T1000 (cell line): ENCODE measurements around the gene USP49.
A peak's percentile ranks its signal among the peaks of the same experiment; 100 is the strongest.

Source experiments
- DNase-seq: peaks from one replicate; lab custom pipeline; 2025; ENCODE audit warnings: mixed read lengths; lab: John Stamatoyannopoulos, UW

USP49 gene

DNA sequence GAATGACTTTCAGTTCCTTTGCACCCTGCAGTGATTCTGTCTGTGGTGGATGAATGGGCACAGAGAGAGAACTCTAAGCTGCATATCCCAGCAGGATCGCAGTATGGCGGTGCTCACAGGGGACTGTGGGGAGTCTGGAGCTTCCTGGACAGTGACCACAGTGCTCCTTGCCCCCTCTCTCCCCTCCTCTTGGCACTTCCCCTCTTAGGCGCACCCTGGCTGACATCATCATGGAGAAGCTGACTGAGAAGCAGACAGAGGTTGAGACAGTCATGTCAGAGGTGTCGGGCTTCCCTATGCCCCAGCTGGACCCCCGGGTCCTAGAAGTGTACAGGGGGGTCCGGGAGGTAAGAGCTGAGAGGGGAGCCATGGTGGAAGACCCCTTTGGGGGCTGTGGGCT, 34.7 kb upstream of the USP49 start:
- no peak for DNase-seq

DNA sequence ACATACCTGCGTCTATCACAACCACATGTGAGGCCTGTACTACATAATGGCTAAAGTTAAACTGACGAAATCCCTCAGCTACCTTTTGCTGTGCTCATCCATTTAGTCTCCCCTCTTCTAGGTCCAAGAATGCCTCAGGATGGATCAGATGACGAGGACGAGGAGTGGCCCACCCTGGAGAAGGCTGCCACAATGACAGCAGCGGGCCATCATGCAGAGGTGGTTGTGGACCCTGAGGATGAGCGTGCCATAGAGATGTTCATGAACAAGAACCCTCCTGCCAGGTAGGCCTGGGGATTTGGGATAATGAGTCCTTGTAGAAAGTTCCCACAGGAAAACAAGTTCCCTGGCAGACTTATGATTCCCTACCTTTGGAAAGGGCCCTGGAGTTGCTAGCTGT, 32.1 kb upstream of the USP49 start:
- DNase-seq = no peak

DNA sequence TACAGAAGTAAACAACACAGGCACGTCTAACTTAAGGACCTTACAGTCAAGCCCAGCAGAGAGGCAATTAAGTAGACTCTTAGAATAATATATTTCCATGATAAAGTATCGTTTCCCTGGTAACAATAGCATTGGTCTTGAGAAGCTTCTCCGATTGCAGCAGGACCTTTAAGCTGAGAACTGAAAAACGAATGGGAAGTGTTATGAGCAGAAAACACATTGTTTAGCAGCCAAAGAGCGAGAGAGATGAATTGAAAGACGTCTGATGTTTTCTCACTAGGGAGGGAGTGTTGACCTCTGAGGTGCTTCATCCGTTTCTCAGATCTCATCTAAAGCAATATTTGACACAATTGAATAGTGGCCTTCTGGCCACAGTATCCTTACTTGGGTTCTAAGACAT, 27.0 kb upstream of the USP49 start:
- no peak for DNase-seq

DNA sequence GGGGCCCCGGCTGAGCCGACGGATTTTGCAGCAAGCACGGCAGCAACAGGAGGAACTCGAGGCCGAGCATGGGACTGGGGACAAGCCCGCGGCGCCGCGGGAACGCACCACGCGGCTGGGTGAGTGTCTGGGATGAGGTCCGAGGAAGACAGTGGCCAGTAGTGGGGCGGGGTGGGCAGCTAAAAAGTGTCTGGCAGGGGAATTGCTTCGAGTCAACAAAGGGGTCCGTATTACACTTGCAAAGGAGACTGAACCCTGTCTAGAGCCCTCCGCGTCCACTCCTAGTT, 26.5 kb upstream of the USP49 start:
- no peak for DNase-seq

DNA sequence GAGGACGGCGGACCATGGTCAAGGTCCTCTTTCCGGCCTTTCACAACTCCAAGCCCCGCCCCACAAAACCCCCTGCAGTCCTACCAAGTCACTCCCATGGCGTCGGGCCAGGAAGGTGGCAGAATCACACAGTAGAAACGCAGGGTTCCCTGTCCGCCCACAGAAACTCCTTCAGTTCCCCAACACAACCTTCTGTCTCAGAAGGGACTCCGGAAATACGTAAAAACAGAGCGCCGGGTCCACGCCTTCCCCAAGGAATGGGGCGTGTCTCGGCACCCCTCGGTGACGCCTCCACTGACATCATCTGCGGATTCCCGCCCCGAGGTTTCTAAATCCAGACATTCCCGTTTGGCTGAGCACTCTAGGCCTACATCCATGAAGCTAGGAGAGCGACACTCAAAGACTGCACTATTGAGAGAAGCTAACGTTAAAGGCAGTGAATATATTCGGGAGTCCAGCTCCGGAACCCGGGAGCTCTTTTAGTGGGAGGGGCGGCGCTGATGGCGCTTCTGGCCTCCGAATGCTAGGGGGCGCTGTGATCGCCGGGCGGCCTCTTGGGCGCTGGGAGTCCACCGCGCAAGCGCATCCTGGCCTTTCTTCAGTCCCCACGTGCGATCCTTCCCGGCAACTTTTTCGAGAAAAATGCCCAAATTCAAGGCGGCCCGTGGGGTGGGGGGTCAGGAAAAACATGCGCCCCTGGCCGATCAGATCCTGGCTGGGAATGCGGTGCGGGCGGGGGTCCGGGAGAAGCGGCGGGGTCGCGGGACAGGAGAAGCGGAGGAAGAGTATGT, 25.9 kb upstream of the USP49 start, which contains the start of the genes BYSL and MED20:
BYSL (plus strand) TSS at position 579 of the 791 bp plus-strand sequence; CDS start at position 643, 64 bp downstream.
MED20 (minus strand) TSS at position 219 of the 791 bp plus-strand sequence; CDS start at position 98, 121 bp downstream.
- peak; percentile 93 for DNase-seq

DNA sequence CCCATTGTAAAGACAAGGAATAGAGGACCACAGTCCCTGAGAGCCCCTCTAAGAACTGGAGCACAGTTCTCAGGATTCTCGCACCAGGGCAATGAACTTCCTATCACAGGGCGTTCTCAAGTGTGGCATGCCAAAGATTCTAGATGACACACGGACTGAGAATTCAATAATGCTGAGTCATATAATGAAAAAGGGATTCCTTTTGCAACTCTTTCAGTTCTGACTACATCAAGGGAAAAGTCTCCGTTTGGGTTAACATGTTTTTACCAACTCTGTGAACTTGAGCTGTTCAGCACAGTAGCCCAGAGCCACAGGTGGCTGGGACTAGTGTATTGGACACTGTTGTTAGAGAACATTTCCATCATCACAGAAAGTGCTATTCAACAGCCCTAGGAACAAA, 22.4 kb upstream of the USP49 start:
- no peak for DNase-seq

DNA sequence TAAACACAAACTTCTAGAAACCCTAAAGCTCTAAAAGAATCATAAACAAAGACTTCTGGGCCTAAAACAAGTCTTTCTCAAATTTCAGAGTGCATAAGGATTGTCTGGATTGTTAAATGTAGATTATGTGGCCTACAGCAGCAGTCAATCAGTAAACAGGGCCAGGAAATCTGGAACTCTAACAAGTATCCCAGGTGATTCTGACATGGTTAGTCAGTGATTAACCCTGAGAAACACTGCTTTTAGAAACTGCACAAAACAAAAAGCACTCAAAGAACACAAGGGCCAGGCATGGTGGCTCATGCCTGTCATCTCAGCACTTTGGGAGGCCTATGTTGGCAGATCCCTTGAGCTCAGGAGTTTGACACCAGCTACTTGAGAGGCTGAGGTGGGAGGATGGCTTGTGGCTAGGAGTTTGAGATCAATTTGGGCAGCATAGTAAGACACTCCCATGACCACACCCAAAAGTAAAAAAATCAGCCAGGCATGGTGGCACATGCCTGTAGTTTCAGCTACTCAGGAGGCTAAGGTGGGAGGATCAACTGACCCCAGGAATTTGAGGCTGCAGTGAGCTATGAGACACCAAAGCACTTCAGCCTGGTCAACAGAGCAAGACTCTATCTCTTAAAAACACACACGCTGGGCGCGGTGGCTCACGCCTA, 19.8 kb upstream of the USP49 start:
- DNase-seq = no peak

DNA sequence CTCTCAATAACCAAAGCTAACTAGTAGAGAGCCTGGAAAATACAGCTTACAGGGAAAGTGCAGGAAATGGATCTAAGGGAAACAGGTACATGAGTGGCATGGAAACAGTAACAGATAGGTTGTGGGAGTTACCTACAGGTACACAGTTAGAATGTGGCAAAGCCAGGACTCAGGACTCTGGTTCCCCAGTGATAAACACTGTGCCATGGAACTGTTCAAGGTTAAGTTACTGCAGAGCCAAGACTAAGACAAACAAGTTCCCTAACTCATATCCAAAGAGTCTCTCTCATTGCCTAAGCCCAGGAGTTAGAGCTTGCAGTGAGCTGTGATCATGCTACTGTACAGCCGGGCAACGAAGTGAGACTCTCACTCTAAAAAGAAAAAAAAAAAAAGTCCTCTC, 19.2 kb upstream of the USP49 start:
- DNase-seq = no peak

DNA sequence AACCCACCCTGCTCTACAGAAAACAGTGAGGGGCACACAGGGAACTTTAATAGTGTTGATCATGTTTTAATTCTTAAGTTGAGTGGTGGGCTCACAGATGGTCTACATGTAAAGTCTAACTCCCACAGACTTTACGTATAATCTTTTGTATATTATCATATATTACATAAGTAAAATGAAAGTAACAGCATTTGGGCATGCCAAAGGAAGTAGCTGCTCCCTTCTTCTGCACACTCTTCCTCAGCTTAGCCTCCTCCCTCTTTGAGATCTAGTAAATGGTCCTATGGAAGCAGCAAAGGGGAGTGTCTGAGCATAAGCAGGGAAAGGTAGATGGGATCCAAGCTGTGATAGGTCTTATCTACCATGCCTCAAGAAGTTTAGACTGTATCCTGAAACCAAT, 14.6 kb upstream of the USP49 start:
- no peak for DNase-seq

DNA sequence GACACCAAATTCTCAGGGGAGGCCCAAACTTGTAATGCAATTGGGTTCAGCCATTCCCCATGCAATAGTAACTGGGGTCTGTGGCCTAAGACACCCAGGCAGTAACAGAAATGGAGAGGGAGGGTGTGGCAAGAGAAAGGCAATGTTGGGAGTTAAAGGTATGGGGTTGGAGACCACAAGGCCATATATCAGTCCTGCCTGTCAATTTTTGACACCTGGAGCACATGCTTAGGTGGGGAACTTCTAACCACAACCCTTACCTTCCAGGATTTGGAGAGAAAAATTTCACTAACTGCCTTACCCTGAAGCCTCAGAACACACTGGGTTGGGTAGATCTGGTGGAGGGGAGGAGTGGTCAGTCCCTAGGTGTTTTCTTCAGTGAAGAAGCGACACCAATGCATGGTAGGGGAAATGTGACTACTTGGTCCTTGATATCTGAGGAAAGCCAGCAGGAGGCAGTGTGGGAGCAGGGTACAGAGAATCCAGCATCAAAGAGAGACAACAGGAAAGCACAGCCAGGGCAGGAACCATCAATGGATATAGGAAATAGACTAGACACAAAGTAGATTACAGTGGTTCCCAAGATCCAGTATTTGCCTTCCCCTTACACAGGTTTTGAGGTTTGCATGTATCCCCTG, 6.8 kb upstream of the USP49 start:
- DNase-seq = no peak

DNA sequence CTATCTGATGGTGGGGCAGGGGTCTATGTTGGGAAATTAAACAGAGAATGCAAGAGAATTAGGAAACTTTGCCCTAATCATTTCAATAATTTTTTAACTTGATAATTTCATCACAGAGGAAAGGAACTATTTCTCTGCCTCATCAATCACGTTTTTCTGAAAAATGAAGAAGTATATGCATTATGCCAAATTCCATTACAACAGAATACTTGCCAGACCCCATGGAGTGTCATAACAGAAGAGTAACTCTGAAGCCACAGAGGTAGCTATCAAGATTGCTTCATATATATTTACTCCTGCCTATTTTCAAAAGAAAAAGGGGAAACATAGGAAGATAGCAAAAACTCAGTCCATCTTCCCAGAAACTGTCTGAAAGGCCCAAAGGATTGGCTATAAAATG, 5.7 kb upstream of the USP49 start:
- no peak for DNase-seq

DNA sequence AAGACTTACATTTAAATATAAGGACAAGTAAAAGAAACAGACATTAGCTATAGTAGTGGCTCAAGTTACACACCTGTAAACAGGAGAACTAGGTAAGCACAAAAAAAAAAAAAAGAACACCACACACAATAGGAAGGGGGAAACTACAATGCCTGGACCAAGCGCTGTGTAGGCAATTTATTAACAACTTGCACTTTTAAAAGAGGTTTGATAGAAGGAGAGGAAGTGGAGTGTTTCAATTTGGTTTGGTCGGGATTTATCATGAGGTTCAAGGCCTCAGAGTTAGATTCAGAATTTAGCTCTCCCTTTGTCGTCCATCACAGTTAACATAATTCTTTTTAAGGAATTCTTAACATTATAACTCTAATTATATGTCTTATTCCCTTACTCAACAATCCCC, 1.1 kb upstream of the USP49 start:
- no peak for DNase-seq

DNA sequence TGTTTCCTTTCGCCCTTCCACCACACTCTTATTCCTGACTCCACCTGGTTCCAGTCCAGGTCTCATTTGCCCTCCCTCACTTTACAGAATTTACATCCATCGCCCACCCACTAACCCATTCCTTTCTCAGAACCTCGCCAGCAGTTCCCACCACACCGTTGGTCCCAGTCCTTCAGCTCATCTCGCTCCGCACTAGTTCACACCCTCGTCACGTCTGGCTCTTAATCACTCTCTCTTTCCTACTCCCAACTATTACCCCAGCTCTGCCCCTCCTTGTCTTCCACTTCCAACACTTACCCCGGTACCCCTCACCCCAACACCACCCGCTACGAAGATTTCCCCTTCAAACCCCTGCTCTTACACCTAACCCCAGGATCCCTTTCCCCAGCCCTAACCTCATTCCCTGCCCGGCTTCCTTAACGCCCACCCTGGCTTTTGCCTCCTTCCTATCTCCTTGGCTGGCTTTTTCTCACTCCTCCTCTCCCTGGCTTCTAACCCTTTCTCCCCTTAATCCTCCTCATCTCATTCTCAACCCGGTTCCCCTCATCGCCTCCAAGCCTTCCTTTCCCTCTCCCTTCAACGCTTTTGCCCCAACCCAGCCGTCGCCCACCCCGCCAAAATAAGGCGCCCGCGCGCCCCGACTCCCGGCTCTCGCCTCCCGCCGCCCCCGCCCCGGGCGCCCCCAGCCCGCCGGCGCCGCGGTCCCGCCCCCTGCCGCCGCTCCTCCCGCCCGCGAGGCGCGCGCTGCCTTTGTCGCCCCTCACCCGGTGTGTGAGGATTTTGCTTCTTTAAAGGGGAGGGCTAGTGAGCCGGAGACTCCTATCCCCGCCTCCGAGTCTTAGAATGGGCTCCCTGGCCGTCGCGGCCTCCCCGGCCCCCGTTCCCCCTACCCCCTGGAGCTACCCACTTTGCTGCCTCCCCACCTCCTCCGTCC, 542 bp downstream of the USP49 start:
- DNase-seq = no peak

DNA sequence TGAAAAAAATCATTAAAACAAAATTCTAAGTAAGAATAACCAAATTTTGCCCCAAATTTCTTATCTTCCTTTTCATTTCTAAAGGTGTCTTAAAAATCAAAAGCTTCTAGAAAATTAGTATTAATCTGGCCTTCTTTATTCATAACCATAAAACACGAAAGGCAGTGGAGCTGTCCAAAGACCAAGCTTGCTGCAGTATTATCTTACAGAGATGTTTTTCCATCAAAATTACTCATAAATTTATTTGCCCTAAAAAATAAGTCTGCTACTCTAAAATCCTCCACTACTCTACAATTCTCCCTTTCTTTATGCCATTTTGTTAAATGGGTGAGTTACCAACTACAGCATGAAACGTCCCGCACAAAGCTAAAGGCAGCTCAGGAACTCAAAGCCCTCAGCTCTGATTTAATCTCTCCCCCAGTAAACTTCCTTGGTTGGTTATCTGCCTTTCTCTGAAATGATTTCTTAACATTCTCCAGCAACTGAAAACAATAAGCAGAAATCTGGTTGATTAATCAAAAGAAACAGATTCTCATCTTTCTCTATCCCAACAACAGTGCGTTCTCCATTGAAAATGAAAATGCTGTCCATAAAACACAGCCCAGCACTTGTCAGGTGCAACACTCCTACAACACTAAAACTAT, 2.1 kb downstream of the USP49 start:
- no peak for DNase-seq

DNA sequence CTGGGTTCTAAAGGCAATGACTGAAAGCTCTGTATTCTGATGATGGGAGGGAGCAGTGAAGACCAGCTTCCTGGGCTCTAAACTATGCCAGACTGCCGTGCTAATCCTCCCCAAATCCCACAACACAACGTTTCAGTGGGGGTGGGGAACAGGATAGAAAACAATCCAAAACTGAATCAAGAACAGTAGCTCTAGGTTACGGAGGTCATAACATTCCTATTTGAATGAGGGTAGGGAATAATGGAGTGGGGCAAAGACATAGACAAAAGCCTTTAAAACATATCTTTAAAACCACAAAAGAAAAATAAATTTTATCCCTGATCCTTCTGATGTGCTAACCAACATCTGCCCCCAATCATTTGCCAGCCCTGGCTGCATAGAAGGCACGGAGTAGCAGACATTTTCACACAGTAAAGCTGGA, 7.8 kb downstream of the USP49 start:
- no peak for DNase-seq

DNA sequence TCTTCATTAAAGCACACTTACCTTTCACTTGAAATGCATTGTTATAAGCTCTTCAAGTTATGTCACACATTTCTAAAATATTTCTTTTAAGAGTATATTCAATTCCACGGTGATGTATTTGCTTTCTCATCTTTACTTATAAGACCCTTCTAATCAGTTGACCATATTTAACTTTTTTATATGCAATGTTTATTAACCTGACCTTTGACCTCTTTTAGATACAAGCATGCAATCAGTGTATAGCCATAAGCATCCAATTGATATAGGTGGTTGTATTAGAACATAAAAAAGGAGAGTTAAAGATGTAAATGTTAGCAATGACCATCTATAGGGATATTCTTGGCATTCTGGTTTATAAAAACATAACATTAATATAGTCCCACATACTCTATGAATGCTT, 9.2 kb downstream of the USP49 start:
- no peak for DNase-seq

DNA sequence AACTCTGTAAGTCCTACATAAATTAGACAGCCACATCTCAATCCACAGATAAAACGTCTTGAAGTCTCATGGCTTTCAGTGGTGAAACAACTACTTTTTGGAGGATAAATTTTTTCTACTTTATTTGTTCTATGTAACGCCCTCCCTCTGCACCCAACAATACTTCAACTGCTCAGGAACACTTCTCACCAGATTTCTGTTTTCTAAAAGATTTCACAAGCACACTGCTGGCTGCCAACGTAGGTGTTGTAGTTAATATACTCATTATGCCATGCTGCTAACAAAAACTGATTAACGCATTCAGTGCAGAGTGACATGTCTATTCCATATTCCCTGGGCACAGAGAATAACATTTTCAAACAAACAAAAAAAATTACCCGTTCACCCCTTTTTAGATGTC, 10.2 kb downstream of the USP49 start:
- DNase-seq = no peak

DNA sequence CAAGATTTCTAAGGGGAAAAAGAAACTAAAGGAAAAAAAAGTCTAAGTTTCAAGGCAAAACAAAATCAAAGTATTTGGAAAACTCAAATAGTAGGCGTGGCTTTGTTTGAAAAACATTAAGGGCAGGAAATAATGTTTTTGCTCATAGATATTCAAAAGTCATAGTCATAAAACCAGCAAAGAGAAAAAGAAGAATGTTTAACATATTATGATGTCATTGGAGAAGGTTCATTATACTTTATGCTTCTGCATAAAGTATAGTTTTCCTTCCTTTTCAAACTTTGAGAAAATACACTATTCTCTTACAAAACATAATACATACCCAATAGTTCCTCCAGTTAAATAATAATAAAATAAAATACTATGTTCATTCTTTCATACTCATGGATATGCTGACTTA, 13.7 kb downstream of the USP49 start:
- no peak for DNase-seq

DNA sequence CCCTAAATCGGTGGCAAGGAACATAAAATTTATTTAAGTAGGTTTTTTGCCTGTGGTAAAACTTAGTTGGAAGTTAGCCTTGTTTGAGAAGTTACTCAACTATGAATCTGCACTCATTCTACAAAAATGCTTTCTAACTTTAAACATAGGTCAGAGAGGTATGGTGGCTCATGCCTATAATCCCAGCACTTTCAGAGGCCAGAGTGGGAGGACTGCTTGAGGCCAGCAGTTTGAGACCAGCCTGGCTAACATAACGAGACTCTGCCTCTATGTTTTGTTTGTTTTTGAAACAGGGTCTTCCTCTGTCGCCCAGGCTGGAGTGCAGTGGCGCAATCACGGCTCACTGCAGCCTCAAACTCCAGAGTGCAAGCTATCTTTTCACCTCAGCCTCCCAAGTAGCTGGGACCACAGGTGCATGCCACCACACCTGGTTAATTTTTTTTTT, 16.2 kb downstream of the USP49 start:
- no peak for DNase-seq

DNA sequence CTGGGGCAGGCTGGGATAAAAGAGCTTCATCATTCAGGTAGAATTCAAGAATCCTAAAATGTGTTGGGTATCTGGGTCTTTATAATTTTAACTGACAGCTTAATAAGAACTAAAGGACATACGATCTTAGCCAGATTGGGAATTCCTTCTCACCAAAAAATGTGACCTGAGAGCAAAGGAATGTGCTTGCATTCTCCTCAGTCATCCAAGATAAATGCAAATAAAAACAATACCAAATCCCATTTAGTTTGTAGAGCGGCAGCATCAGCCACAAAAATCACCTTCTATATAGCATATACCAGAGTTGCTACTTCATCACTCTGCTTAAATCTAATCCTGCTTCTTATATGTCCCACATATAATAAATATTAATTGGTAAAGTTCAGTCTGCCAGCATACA, 16.9 kb downstream of the USP49 start:
- no peak for DNase-seq

DNA sequence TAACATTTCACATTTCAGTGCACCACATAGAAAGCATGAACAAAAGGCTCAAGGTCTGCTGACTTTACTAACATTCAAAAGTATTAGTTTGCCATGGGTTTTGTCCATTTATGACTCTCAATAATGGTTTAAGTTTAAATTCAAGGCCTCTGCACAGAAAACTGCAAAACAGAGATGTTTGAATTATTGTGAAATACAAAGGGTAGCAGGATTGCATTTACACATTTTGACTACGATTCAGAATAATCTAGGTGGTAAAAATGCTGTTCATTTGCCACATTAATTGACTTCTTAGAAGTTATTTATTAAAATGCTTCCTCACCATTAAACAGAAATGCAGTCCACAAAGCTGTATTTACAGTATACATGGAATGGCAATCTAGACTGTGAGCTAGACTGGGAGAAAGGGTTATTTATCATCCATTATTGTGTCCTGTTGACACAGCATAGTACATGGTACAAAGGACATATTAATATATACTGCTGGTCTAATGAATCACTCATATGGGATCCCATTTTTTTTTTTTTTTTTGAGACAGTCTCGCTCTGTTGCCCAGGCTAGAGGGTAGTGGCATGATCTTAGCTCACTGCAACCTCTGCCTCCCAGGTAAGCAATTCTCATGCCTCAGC, 18.0 kb downstream of the USP49 start:
- no peak for DNase-seq
